Activated CD4-positive, alpha-beta T cell treated with anti-CD3 and anti-CD28 coated beads, Interleukin-10, Interleukin-2, amounts not matched to agents 100 ng/mL and 50 ng/mL, durations not matched to agents 16 hours and 8 hours (primary cell): ENCODE measurements around the gene CFAP74.

Source experiments
- DNase-seq: peaks from one replicate; pipeline ENCODE4 v3.0.0-alpha.2; 2020

CFAP74 gene

DNA sequence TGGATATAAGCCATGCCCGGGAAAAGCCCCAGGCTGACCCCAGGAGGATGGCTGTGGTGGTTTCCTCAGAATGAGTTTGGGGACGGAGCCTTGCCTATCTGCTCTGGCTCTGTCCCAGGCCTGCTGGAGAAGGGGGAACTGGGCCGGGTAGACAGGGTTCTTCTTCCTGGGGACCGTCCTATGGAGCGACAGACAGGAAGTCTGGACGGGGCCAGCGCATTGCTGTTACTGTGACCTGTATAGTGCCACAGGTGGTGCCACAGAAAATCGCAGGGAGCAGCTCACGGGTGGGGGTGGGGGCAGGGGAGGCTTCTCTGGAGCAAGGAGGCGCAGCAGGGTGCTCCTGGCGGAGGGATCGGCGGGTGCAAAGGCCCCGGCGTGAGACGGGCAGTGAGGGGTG is 36.4 kb downstream of the CFAP74 start:
- no peak for DNase-seq

GRCh38 chr1:1966071-1966740 is 37.4 kb downstream of the CFAP74 start:
- no peak for DNase-seq

- DNase-seq: no peak
Observed at GRCh38 chr1:1965546-1965945, 38.0 kb downstream of the CFAP74 start.

DNA sequence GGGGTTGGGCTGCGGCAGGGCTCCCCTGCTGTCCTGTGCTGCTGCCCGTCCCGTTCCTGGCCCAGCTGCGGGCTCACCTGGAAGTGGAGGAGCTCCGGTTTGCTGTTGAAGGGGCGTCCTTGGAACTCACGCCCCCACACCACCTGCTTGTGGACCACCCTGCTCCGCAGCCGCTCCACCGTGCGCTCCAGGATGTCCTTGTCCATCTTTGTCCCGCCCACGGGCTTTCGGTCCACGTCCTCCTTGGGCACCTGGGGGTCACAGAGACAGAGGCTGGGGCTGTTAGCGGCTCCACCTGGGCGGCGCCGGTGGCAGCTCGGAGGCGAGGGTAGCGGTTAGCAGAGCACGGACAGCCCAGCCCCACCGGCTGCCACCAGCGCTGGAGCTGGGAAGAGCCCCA is 38.8 kb downstream of the CFAP74 start:
- DNase-seq: no peak

GRCh38 chr1:1963570-1963969 is 40.0 kb downstream of the CFAP74 start:
- DNase-seq: no peak

- no peak for DNase-seq
Observed at GRCh38 chr1:1962752-1963151, 40.8 kb downstream of the CFAP74 start.

DNA sequence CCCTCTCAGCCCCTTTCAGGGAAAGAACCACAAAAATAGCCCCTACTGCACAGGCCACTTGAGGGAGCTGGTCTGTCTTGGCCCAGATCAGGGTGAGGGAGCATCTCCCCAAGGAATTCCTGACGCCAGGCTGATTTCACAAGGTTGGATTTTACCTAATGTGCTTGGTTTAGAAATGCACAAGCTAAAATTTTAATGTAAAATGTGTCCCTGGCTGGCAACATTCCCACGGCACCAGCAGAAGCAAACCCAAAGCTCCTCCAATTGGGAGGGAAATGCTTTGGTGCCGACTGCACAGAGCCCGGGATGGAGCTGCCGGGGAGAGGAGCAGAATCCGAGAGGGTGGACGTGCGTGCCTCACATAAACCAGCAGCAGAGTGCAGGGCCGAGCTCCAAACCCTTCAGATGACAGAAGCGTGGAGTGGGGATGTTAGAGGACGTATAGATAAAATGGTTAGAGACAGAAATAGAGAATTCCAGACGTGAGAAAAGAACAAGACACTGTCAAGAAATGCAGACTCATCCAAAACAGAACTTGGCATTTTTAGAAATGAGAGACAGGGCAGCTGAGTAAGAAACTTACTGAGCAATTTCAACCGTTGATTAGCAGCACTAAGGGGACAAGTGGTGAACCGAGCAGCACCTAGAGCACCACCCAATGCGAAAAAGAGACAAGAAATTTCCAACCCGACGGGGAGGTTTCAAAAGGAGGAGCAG is 42.9 kb downstream of the CFAP74 start:
- DNase-seq: no peak

GRCh38 chr1:1959840-1960479 is 43.6 kb downstream of the CFAP74 start:
- DNase-seq: peak; percentile 73

- no peak for DNase-seq
Observed at GRCh38 chr1:1959459-1959839, 44.1 kb downstream of the CFAP74 start.

DNA sequence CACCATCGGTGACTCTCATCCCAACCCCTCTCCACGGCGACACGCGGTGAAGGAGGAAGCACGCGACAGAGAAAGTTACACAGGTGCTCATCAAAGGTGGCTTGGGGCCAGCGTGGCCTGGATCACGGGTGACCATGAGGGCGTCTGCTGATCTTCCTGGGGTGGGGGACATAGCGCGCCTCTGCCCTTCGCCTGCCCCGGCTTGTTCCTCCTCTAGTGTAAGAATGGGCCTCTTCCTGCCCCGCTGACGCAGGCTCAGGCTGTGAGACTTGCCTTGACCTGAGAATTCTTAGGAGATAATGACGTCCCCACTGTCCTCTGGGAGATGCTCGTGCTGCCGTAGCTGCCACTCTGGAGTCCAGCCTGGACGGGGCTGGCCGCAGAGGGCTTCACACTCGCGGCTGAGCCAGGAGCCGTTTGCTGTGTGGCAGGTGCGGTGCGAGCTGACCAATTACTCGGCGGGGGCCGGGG is 45.5 kb downstream of the CFAP74 start:
- DNase-seq: no peak

DNA sequence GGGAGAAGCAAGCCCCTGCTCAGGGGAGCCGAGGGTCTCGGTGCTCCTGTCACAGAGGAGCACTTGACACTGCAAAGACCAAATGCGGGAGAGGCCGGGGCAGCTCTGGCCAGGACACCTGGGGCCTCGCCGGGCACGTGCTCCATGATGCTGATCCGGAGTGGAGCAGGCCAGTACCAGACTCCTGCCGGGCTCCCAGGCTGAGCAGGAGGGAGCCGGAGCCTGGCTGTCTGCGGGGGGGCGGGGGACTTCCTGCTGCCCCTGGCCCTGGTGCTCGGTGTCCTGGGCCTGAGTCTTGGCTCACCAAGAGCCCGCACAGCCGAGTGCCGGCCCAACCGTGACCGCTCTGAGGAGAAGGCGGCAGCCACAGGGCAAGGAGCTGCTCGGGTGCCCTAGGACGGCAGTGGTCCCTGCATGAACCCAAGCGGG is 46.0 kb downstream of the CFAP74 start:
- no peak for DNase-seq

DNA sequence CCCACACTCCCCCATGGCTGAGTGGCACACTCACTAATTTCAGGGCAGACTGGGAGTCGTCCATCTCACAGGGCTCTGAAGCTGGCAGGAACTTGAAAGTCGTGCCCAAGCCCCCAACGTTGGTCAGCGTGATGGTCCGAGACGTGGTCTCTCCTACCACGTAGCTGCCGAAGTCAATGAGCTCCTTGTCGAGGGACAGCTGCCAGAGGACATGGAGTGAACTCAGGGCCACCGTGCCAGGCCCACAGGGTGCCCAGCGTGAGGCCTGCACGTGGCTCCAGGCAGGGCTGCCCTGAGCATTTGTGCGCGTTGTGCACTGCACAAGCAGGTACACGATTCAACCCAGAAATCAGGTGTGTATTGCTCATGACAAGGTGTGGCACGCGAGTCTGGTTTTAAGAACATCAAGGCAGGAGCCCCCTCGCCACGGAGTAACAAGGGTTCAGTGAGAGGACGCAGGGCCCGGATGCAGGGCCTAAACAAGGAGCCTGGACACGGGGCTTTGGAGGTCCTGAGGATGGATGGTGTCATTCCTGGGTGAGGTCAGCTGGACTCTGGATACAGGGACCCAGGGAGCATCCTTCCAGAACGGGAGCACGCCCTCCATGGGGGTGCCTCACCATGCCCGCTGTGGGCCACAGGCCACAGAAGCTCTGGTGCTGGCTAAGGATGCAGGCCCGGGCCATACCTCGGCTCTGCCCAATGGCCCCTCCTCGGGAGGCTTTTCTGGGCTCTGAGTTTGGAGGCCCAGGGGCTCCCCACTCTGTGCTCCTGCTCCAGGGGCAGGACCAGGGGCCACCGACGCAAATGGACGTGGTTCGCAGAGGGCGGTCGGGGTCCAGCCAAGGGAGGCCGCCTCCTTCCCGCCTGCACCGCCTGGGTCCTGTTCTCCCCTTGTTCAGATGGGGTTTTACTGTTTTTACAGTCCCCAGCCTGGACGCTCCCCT is 46.7 kb downstream of the CFAP74 start:
- no peak for DNase-seq

DNA sequence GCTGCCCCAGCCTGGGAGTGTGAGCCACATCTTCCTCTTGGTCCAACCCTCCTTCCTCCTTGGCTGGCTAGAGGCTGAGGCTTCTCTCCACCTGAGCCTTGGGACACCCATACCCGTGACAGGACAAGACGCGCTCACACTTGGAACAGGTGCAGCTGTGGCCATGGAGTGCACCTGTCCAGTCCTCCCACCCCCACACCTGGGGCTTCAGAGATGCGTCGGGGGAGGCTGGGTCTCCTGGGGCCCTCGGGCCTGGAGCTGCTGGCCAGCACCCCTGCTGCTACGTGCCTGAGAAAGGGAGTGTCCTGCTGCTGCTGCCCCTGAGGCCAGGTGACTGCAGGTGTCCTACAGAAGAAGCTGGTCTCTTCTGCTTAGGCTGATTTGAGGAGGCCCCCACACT is 47.5 kb downstream of the CFAP74 start:
- DNase-seq: no peak

- DNase-seq: no peak
Observed at GRCh38 chr1:1955621-1956094, 47.9 kb downstream of the CFAP74 start.

GRCh38 chr1:1954831-1955441 is 48.6 kb downstream of the CFAP74 start:
- no peak for DNase-seq

DNA sequence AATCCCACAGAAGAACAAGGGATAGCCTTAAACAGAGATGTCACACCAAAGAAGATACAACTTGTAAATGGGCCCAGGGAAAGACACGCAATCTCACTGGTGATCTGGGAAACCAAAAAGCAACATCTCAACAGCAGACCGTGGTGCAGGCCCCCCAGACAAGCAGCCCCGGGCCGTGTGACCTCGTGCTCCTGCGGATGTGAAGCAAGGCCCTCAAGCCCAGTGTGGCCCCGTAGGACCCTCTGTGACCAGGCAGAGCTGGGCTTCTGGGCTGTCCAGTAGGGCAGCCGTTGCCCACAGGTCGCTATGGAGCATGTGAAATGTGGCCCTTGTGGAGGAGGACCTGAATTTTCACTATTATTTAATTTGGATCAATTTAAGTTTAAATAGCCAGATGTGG is 49.6 kb downstream of the CFAP74 start:
- no peak for DNase-seq

- no peak for DNase-seq
Observed at GRCh38 chr1:1950940-1951339, 52.6 kb downstream of the CFAP74 start.

GRCh38 chr1:1948783-1949182 is 54.8 kb downstream of the CFAP74 start:
- DNase-seq: no peak

- DNase-seq: no peak
Observed at GRCh38 chr1:1947493-1947892, 56.1 kb downstream of the CFAP74 start.

DNA sequence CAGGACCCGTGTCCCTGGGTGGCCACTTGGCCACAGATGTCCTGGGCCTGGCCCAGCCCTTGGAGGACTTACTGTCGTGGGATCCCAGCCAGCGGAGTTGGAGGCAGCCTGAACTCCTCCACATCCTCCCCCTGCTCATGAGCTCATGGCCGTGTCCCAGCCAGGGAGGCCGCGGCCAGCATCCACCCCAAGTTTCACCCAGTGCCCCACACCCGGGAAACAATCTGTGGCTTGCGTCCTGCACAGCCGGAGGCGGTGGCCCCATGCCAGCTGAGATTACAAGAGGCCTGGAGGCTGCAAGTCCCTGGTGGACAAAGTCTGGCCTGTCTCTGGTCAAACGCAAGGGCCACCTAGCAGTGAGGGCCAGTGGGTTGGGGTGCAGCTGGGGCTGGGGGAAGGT is 57.0 kb downstream of the CFAP74 start:
- no peak for DNase-seq

GRCh38 chr1:1945782-1946393 is 57.7 kb downstream of the CFAP74 start:
- DNase-seq: no peak
